GM21528 (cell line): ENCODE results near the gene SLC28A1.
"Not testable (repeated sequence)": the region's sequence is repeated elsewhere in the genome, so short reads cannot be mapped to it uniquely, and the experiment has no call there.

ENCODE experiments used
- ATAC-seq: cut with Tn5 transposase; IDR thresholded peaks from one replicate; pipeline ENCODE4 v1.9.1; 2021; ENCODE audit warnings: mild to moderate bottlenecking, moderate library complexity; ENCODE audit not compliant: unreplicated experiment, low FRiP score

SLC28A1 gene, protein sequence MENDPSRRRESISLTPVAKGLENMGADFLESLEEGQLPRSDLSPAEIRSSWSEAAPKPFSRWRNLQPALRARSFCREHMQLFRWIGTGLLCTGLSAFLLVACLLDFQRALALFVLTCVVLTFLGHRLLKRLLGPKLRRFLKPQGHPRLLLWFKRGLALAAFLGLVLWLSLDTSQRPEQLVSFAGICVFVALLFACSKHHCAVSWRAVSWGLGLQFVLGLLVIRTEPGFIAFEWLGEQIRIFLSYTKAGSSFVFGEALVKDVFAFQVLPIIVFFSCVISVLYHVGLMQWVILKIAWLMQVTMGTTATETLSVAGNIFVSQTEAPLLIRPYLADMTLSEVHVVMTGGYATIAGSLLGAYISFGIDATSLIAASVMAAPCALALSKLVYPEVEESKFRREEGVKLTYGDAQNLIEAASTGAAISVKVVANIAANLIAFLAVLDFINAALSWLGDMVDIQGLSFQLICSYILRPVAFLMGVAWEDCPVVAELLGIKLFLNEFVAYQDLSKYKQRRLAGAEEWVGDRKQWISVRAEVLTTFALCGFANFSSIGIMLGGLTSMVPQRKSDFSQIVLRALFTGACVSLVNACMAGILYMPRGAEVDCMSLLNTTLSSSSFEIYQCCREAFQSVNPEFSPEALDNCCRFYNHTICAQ

DNA sequence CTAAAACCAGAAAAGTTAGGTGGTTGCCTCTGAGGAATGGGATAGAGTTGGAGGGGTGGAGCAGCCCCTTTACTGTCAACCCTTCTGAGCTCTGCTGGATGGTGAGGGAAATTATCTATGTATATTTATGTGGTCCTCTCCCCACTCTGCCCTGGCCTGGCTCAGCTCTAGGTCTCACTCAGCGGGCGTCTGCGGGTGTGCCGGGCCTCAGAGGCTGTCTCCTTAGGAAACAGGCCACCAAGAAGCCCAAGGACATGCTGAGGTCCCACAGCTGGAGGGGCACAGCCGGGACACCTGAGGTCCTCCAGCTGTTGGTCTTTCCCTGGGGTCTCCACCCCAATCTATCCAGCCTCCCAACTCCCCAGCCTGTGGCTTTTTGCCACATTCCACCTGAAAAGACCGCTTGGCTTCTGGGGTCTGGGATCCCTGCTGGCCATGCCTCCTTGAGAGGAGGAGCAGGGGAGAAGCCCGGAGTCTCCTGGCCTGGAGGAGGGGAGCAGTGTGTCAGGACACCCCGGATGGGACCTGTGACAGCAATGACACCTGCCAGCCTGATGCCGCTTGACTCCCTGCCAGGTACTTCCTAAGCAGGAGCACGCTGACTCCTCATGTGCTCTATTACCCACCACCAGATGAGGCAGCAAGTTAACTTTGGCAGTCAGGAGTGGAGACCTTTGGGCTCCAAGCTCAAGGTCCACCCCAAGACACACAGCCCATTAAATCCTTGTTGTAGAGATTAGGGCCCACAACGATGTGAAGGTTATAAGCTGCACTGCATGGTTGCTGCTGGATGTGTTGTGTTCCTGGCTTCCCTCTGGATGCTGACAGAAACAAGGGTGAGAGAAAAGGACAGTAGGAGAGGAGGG is at the start of gene SLC28A1:
Gene SLC28A1 (plus strand): TSS at position 747 of the 866 bp plus-strand sequence. CDS start 3,099 bp downstream, outside the sequence.
- no peak for ATAC-seq

DNA sequence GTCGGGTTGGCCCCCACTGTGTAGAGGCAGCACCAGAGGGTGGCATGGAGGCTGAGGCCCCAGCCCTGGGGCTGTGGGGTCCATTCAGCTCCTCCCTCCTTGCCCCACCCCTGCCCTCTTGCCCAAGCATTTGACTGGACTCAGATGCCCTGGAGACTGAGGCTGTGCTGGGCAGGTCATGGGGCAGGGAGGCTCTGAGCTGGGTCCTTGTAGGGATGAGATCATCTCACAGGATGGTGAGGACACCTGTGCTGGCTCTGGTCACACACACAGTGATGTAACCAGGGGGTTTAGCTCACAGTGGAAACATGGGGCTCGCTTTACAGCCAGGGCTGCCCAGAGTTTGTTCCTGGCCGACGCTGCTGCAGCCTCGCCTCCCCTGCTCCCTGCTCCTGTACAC is 49.5 kb upstream of the SLC28A1 start:
- ATAC-seq: no peak

DNA sequence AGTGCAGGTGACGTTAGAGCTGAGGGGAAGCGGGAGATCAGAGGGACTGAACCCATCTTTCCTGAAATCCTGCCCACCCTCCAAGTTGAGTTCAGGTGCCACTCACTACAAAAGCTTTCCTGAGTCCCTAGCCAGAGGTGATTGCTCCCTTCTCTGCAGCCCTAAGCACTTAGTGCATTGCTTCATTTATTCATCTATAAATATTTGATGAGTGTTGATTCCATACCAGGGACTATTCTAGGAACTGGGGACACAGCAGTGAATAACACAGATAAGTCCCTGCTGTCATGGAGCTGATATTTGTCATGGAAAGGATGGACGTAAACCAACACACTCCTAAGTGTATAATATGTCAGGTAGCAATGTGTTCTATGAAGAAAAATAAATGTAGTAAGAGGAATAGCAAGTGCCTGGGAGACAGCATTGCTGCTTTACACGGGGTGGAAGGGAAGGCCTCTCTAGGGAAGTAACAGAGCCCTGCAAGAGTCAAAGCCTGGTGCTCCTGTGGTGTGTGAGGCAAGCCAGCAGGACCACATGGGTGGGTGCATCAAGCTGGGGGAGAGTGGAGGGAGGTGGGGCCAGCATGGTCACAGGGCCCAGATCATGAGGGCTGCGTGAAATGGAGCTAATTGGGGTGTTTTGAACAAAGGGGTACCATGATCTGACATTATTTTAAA is 48.7 kb upstream of the SLC28A1 start:
- no peak for ATAC-seq

DNA sequence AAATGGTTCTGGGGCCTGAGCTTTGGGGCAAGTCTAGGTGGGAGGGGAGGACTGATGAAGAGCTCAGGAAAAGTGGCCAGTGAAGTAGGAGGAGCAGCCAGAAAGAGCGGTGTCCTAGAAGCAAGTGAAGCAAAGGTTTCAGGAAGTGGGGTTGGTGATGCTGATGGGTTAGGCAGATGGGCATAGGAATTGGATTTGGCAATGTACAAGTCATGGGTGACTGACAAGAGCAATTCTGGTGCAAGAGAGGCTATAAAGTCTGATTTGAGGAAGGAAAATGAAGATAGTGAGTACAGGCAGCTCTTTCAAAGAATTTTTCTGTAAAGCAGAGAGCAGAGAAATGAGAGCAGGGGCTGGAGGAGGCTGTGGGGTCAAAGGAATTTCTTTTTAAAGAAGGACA is 47.6 kb upstream of the SLC28A1 start:
- no peak for ATAC-seq

DNA sequence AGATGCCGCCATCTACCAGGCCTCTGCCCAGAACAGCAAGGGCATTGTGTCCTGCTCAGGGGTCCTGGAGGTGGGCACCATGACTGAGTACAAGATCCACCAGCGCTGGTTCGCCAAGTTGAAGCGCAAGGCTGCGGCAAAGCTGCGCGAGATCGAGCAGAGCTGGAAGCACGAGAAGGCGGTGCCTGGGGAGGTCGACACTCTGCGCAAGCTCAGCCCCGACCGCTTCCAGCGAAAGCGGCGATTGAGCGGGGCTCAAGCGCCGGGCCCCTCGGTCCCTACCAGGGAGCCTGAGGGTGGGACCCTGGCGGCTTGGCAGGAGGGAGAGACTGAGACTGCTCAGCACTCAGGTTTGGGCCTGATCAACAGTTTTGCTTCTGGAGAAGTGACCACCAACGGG is 44.7 kb upstream of the SLC28A1 start:
- ATAC-seq: no peak

DNA sequence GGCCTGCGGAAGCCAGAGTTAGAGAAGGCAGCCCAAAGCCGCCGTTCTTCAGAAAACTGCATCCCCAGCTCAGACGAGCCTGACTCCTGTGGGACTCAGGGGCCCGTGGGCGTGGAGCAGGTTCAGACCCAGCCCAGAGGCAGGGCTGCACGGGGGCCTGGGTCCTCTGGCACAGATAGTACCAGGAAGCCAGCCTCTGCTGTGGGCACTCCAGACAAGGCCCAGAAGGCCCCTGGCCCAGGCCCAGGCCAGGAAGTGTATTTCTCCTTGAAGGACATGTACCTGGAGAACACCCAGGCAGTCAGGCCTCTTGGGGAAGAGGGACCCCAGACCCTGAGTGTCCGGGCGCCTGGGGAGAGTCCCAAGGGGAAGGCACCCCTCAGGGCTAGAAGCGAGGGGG is 44.2 kb upstream of the SLC28A1 start:
- no peak for ATAC-seq

DNA sequence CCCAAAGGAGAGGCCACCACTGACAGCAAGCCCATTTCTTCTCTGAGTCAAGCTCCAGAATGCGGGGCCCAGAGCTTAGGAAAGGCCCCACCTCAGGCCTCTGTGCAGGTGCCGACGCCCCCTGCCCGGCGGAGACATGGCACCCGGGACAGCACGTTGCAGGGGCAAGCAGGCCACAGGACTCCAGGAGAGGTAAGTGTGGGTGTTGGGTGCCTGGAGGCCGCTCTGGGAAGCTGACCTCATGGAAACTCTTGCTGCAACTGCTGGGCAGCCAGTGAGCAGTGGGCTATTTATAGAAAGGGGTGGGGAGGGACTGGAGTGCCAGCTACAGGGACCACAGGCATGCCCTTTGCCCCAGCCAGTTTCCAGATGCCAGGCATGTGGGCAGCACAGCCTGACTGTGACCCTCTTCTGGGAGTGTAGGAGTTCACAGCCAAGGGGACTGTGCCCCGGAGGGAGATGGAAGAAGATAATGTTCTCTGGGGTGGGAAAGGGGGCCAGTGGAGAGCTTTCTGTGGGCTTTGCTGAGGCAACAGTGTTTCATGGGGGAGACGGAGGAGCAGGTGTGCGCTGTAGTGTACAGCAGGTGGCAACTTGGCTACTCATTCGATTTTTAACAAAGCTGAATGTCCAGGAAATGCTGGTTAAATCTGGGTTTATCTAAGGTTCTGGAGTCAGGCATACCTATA is 43.6 kb upstream of the SLC28A1 start:
- no peak for ATAC-seq

DNA sequence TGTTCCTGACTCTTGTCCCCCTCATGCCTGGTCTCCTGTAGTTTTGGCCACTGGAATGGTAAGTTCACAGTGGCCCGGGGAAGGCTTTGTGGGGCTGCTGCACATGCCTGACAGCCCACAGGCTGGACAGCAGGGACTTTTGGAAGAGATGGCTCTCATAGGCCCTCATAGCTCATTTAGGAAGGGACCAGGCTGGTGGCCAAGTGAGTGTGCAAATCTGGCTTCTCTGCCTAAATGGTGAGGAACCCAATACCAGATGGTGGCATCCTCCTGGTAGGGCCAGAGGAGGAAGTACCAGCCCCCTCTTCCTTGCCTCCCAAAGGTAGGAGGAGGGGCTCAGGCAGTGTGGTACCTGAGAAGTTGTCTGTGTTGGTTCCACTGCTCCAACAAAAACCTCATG is 41.7 kb upstream of the SLC28A1 start:
- no peak for ATAC-seq

DNA sequence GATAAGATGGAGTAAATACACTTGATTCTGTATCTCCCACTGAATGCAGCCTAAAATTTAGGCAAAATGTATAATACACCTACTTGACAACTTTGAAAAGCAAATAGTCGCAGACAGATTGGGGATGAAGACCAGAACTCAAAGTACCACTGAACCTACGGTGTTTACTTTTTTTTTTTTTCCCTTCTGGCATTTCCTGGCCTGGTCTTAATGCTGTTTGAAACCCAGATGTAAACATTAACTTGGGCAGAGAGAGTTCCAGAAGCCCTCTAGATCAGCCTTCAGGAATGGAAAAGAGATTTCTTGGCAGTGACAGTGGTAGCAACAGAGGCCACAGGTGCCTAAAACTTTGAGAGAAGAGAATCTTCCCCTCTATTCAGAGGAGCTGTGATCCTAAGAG is 39.5 kb upstream of the SLC28A1 start:
- ATAC-seq: no peak

DNA sequence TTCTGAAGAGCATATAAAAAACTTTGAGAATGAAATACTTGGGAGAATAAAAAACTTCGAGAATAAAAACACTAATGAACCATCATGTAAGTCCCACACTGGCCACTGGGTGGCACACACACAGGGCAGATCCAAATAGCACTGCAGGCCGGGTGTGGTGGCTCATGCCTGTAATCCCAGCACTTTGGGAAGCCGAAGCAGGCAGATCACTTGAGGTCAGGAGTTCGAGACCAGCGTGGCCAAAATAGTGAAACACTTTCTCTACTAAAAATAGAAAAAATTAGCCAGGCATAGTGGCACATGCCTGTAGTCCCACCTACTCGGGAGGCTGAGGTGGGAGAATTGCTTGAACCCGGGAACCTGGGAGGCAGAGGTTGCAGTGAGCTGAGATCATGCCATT is 38.8 kb upstream of the SLC28A1 start:
- ATAC-seq: not testable (repeated sequence)

DNA sequence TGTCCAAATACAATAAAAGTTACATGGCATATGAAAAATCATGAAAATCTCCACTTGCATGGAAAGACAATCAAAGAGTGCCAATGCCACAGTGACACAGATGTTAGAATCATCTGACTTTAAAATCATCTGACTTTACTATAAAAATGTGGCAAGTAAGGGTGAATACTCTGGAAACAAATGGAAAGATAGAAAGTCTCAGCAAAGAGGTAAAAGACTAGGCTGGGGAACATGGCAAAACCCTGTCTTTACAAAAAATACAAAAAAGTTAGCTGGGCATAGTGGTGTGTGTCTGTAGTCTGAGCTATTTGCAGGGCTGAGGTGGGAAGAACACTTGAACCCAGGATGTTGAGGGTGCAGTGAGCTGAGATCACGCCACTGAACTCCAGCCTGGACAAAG is 38.2 kb upstream of the SLC28A1 start:
- no peak for ATAC-seq

DNA sequence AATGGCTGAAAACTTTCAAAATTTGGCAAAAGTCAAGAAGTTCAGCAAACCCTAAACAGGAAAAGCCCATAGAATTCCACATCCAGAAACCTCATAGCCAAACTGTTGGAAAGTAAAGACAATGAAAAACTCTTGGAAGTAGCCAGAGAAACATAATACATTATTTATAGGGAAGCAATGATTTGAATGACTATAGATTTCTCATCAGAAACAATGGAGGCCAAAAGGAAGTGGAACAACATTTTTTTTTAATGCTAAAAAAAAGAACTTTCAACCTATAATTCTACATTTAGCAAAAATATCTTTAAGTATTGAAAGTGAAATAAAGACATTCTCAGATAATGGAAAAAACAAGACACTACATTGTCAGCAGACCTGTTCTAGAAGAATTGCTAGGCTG is 37.1 kb upstream of the SLC28A1 start:
- ATAC-seq: no peak

DNA sequence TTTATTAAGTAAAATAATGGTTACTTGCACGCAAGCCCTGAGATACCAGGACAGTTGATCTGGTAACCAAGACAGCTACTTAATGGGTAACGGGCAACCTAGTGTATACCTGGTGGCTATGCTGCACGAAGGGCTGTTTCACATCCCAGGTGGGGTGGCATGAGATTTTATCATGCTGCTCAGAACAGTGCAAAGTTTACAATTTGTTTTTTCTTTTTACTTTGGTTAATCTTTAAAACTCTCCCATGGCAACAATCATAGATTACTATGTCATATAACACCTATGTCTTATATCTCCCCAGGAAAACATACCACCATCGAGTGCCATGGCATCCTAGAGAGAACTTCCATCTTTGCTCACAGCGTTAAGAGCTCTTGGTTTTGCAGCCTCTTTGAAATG is 32.2 kb upstream of the SLC28A1 start:
- ATAC-seq: no peak

DNA sequence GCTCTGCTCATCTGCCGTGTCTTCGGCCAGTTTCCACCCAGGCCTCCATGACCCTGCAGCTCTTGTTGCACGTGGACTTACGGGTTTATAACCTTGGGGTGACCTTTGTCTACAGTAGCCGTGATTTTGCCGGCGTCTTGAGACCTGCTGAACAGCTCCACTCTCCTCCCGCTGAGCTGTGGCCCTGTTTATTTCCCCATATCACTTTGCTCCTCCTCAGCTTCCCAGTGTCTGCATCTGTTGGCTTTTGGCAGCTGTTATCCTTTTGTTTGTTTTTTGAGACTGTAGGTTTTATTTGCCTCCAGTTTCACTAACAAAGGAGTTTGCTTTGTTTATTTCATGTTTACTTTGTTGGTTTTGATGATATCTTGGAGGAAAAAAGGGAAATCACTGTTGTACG is 29.3 kb upstream of the SLC28A1 start:
- no peak for ATAC-seq

DNA sequence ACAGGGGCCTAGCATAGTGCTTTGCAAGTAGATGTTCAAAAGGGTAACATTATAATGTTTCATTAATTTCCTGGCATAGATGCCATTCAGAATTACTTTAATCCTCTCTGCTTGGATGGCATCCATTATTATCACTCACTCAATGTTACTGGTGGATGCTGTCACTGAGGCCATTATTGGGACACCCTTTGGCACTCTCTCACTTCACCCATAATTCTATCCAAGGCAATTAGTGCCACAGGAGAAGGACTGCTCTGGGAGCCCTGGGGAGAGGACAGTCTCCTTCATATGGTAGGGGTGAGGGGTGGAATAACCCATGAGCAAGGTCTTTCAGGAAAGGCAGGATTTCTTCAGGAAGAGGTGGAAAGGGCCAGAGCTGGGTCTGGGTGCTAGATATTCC is 28.7 kb upstream of the SLC28A1 start:
- no peak for ATAC-seq

DNA sequence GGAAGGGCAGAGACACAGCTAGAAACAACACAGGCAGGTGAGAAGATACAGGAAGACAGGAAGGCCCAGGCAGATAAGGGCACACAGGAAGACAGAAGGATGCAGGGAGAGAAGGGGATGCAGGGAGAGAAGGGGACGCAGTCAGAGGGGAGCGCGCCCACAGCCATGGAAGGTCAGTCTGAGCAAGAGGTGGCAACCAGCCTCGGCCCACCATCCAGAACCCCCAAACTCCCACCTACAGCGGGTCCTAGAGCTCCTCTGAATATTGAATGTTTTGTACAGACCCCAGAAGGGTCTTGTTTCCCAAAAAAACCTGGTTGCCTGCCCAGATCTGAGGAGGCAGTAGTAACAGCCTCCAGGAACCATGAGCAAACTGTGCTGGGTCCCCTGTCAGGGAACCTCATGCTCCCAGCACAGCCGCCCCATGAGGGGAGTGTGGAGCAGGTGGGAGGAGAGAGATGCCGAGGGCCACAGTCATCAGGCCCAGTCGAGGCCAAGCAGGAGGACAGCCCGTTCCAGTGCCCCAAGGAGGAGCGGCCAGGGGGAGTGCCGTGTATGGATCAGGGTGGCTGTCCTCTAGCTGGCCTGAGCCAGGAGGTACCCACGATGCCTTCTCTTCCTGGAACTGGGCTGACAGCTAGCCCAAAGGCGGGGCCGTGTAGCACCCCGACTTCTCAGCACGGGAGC is 27.6 kb upstream of the SLC28A1 start:
- ATAC-seq: no peak

DNA sequence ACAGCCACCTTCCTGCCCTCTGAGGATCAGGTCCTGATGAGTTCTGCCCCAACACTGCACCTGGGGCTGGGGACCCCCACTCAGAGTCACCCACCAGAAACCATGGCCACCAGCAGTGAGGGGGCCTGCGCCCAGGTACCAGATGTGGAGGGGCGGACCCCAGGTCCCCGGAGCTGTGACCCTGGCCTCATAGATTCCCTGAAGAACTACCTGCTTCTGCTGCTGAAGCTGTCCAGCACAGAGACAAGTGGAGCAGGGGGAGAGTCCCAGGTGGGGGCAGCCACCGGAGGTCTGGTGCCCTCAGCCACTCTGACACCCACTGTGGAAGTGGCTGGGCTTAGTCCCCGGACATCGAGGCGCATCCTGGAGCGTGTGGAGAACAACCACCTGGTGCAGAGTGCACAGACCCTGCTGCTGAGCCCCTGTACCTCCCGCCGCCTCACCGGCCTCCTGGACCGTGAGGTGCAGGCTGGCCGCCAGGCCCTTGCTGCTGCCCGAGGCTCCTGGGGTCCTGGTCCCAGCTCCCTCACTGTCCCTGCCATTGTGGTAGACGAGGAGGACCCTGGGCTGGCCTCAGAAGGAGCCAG is 27.0 kb upstream of the SLC28A1 start:
- no peak for ATAC-seq

DNA sequence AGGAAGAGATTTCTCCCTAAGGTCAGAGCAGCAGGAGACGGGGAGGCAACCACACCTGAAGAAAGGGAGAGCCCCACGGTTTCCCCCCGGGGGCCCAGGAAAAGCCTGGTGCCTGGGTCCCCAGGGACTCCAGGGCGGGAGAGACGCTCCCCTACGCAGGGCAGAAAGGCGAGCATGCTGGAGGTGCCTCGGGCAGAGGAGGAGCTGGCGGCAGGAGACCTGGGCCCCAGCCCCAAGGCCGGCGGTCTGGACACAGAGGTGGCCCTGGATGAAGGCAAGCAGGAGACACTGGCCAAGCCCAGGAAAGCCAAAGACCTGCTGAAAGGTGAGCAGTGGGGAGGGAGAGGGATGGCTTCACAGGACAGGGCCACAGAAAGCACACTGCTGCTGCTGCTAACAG is 26.2 kb upstream of the SLC28A1 start:
- ATAC-seq: no peak

DNA sequence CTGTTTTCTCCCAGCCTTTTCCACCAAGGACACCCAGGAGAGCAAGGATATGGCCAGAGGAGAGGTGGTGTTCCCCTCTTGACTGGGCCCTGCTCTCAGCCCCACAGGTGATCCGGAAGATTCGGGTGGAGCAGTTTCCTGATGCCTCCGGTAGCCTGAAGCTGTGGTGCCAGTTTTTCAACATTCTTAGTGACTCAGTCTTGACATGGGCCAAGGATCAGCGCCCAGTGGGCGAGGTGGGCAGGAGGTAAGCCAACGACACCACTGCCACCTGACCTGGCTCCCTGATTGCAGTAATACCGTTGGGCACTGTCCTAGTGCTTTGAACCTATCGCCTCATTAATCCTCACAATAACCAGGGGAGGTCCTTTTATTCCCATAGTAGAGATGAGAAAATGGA is 25.3 kb upstream of the SLC28A1 start:
- ATAC-seq: no peak
